HG03045 (cell line): Measurements from ENCODE around the gene BCL3.
A peak's percentile ranks its signal among the peaks of the same experiment; 100 is the strongest.
"Not testable (repeated sequence)": the region's sequence is repeated elsewhere in the genome, so short reads cannot be mapped to it uniquely, and the experiment has no call there.

ENCODE experiments used
- ATAC-seq: cut with Tn5 transposase; IDR thresholded peaks from one replicate; pipeline ENCODE4 v1.9.1; 2021; ENCODE audit warnings: mild to moderate bottlenecking, moderate library complexity; ENCODE audit not compliant: unreplicated experiment

The BCL3 gene

DNA sequence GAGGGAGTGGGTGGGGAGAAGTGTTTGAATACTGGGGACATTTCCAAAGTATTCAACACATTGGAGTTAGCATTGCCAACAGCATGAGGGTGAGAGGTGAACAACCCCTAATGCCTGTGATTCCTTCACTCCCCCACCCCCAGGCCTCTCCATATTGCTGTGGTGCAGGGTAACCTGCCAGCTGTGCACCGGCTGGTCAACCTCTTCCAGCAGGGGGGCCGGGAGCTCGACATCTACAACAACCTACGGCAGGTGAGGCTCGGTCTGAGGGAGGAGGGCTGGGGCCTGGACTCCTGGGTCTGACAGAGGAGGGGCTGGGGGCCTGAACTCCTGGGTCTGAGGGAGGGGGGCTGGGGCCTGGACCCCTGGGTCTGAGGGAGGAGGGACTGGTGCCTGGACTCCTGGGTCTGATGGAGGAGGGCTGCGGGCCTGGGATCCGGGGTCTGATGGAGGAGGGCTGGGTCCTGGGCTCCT, 7.6 kb downstream of the BCL3 start:
- ATAC-seq = no peak

DNA sequence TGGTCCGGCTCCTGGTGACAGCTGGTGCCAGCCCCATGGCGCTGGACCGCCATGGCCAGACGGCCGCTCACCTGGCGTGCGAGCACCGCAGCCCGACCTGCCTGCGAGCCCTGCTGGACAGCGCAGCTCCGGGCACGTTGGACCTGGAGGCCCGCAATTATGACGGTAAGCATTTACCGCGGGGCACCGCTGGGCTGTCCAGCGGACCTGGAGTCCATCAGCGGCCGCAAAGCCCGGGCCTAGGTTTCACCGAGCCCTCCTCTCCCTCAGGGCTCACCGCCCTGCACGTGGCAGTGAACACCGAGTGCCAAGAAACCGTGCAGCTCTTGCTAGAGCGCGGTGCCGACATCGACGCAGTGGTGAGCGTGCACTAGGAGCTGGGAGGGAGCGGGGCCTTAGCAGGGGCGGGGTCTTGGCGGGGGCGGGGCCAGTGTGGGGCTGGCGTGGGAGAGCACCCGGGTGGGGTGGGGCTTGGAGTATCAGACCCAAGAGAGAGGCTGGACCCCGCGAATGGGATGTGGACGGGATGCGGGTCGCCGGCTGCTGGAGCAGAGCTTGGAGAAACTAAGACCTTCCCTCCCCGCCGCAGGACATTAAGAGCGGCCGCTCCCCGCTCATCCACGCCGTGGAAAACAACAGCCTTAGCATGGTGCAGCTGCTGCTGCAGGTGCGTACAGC, 8.7 kb downstream of the BCL3 start:
- ATAC-seq = no peak

DNA sequence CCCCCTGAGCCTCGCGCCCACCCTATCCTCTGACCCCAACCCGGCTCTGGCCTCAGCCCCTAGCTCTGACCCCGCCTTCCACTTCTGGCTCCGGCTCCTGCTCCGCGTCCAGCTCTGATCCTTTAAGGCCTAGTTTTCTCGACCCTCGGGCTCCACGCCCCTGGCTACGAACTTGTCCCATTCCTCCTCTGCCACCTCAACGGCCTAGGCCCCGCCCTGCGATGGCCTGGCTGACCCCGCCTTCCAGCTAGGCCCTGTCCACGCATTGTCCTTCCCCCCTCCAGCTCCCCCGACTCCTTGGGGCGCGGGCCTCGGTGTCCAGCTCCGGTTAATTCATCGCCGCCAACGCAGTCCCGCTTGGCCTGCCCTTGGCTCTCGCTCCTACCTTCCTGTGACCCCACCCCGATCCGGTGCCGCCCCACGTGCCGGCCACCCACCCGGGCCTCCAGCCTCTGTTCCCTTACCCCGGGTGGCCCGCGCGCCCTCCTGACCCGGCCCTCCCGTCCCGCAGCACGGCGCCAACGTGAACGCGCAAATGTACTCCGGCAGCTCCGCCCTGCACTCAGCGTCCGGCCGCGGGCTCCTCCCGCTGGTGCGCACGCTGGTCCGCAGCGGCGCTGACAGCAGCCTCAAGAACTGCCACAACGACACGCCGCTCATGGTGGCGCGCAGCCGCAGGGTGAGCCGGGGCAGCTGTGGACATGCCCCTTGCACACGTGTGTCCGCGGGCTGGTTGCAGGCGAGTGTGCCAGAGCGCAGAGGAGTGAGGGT, 9.4 kb downstream of the BCL3 start:
- no peak for ATAC-seq

DNA sequence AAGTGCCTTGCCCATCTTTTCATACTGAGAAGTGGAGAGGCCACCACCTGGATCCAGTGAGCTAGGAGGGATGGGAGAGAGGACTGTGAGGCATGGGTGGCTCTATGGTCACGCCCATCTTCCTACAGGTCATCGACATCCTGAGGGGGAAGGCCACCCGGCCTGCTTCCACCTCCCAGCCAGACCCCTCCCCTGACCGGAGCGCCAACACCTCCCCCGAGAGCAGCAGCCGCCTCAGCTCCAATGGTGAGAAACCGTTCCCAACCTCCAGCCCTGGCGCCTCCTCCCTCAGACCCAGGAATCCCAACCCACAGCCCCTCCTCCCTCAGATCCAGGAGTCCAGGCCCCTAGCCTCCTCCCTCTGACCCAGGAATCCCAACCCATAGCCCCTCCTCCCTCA, 10.1 kb downstream of the BCL3 start:
- ATAC-seq = no peak

DNA sequence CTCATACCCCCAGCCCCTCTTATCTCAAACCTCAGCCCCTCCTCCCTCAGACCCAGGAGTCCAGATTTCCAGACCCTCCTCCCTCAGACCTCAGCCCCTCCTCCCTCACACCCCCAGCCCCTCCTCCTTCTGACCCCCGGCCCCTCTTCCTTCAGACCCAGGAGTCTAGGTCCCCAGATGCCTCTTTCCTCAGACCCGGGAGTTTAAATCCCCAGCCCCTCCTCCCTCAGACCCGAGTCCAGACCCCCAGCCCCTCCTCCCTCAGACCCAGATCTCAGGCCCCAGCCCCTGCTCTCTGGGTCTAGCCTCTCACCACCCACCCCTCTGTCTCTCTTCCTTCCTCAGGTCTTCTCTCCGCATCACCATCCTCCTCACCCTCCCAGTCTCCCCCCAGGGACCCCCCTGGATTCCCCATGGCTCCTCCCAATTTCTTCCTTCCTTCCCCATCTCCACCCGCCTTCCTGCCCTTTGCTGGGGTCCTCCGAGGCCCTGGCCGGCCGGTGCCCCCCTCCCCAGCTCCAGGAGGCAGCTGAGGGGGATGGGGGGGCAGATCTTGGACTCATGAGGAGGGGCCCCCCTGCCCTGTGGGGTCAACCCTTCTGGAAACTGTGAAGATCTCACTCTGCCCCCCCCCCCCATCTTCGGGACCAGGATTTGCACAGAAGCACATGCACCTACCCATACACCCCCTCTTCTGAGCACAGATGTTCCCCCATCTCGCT, 10.7 kb downstream of the BCL3 start:
- no peak for ATAC-seq

DNA sequence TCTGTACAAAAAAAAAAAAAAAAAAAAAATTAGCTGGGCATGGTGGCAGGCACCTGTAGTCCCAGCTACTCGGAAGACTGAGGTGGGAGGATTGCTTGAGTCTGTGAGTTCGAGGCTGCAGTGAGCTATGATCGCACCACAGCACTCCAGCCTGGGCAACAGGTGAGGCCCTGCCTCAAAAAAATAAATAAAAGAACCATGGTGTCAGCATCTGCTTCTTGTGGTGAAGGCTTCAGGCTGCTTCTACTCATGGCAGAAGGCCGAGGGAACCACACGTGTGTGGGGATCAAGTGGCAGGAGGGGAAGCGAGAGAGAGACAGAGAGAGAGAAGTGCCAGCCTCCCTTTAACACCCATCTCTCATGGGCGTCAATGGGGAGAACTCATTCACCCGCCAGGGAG, 13.5 kb downstream of the BCL3 start:
- no peak for ATAC-seq

DNA sequence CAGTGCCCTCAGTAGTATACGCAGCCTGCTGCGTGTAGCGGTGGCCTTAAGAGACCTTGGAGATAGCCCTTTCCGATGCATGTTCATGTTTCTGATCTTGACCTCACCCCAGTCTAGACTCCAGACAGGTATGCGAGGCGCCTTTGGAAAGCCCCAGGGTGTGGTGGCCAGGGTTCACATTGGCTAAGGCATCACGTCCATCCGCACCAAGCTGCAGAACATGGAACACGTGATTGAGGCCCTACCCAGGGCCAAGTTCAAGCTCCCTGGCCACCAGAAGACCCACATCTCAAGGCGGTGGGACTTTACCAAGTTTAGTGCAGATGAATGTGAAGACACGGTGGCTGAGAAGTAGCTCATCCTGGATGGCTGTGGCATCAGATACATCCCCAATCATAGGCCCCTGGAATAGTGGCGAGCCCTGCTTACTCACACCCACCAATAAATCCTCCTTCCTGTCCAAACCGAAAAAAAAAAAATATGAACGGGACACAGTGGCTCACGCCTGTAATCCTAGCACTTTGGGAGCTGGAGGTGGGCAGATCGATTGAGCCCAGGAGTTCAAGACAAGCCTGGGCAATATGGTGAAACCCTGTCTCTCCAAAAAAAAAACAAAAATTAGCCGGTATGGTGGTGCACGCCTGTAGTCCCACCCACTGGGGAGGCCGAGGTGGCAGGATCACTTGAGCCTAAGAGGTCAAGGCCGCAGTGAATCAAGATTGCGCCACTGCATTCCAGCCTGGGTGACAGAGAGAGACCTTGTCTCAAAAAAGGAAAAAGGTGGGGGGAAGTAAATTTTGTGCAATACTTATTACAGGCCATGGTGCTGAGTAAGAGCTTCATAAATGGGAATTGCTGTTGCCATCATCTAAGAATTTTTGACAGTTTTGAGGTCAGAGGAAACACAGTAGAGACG, 16.8 kb downstream of the BCL3 start:
- ATAC-seq = no peak

DNA sequence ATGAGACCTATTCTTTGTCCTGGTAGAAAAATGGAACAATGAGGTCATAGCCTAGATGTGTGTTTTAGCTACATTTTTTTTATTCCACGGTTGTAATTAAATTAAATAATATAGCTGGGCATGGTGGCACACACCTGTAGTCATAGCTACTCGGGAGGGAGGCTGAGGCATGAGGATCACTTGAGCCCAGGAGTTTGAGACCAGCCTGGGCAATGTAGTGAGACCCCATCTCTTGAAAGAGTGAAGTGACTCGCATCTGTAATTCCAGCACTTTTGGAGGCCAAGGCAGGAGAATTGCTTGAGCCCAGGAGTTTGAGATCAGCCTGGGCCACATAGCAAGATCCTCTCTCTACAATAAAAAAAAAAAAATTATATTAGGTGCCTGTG, 17.4 kb downstream of the BCL3 start:
- no peak for ATAC-seq

DNA sequence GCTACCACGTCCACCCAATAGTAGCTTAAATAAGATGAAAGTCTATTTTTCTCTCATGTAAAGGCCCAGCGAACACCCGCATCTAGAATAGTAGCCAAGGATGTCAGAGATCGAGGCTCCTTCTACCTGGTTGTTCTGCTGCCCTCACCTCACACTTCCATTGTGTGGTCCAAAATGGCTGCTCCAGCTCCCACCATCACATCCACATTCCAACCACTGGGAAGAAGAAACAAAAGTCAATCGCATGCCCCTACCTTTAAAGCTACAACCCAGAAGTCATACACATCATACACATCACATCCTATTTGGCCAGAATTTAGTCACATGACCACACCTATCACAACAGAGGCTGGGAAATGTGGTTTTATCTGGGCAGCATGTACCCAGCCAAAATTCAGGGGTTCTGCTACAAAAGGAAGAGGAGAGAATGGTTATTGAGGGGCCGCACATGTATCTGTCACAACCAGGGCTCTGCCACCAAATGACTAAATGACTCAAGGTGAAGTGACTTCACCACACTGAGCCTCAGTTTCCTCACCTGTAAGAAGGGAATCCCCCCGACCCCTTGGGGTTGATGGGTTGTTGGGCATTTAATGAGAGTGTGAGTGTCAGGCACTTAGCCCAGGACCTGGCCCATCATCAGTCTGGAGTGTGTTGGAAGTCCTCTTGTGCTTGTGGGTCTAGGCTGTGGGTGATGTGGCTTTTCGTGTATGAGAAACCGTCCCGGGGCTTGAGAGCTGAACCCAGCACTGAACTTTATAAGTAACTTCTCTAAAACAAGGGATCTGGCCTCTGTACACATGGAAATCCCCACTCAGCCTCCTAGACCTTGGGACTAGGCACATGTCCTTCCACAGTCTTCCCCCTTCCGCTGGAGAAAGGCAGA, 19.0 kb downstream of the BCL3 start:
- ATAC-seq = no peak

DNA sequence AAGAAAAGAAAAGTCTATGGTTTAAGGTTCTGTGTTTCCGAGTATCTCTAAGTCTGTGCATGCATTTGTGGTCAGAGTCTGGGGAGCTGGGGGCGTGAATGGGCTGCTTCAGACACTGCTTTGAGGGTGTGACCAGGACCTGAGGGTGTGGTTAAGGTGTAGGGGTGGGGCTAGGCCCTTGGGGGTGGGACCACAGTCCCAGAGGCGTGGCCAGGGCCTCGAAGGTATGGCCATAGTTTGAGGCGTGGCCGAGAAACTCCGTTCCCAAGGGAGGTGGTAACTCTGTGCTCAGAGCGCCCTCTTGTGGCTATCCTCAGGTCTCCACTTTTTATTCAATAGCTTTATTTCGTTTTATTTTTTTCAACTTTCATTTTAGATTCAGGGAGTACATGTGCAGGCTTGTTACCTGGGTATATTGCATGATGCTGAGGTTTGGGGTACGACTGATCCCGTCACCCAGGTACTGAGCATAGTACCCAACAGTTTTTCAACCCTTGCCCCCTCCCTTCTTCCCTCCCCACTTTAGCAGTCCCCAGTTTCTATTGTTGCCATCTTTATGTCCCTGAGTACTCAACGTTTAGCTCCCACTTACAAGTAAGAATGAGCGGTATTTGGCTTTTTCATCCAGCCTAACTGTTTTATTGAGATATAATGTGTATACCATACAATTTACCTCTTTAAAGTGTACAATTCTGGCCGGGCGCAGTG, 22.2 kb downstream of the BCL3 start:
- ATAC-seq = peak; percentile 90

DNA sequence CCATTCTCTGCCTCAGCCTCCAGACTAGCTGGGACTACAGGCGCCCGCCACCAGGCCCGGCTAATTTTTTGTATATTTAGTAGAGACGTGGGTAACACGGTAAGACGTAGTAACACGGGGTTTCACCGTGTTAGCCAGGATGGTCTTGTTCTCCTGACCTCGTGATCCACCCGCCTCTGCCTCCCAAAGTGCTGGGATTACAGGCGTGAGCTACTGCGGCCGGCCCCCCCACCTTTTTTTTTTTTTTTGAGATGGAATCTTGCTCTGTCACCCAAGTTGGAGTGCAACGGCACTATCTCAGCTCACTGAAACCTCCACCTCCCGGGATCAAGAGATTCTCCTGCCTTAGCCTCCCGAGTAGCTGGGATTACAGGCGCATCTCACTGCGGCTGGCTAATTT, 23.6 kb downstream of the BCL3 start:
- not testable (repeated sequence) for ATAC-seq

DNA sequence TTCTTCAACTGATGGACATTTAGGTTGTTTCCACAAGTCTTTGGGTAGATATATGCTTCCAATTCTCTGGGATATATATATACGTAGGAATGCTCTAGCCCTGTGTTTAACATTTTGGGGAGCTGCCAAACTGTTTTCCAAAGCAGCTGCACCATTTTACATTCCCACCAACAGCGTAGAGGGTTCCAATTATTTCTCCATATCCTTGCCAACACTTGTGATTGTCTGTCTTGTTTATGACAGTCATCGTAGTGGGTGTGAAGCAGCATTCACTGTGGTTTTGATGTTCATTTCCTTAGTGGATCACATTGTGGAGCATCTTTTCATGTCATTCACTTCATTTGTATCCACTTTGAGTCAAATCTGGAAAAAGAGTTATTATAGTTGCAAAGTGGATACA, 24.5 kb downstream of the BCL3 start:
- no peak for ATAC-seq

DNA sequence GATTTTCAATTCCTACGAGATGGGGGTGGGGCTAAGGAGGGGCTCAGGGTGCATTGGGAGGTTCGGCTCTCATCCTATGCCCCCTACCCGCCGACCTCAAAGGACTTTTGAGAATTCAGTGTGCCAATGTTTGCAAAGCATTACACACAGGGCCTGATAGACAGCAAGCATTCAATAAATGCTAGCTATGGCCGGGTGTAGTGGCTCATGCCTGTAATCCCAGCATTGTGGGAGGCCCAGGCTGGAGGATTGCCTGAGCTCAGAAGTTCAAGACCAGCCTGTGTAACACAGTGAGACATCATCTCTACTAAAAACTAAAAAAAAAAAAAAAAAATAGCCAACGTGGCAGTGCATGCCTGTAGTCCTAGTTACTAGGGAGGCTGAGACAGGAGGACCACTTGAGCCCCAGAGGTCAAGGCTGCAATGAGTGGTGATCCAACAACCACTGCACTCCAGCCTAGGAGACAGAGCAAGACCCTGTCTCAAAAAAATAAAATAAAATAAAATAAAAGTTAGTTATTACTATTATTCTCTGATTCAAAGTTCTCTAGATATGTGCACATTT, 27.2 kb downstream of the BCL3 start:
- no peak for ATAC-seq

DNA sequence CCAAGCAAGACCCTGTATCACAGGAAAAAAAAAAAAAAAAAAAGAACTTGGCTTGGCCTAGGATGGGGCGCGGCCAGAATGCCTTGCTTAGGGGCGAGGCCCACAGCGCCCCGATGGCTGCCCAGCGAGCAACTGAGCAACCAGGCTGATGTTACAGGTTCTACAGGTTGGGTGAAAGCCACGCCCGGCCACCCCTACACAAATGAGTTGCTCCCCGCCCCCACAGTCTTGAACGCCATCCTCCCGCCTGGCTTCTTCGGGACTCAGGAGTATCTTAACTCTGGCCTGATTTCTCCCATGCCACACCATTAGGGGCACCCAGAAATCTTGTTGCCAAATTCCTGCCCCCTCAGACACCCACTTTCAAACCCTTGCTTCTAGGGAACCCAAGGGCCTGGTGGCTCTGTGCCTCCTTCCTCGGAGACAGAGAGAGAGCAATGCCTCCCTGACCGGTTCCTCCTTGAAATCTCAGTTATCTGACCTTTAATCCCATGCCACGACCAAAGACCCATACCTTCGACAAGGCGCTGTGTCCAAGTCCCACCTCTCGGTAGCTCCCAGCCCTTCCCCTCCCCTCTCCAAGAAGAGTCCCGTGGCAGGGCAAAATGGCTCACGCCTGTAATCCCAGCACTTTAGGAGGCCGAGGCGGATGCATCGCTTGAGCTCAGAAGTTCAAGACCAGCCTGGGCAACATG, 28.0 kb downstream of the BCL3 start:
- no peak for ATAC-seq

DNA sequence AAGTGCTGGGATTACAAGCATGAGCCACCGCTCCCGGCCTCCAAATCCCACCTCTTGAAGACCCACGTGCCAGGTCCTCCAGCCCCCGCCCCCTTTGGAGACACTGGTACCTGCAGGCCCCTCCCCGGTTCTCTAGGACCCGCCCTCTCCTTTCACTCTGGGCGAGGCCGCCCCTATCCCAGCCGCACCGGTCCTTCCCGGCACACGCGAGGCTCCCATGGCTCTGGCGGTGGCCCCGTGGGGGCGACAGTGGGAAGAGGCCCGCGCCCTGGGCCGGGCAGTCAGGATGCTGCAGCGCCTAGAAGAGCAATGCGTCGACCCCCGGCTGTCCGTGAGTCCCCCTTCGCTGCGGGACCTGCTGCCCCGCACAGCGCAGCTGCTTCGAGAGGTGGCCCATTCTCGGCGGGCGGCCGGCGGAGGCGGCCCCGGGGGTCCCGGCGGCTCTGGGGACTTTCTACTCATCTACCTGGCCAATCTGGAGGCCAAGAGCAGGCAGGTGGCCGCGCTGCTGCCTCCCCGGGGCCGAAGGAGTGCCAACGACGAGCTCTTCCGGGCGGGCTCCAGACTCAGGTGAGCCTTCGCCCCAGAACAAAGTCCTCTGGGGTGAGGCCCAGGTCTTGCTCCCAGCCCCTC, 29.3 kb downstream of the BCL3 start, which contains the start of gene CBLC:
TSS of gene CBLC (plus strand) at position 176 of the 633 bp plus-strand sequence. CDS start at position 218, 42 bp downstream.
- ATAC-seq = no peak

DNA sequence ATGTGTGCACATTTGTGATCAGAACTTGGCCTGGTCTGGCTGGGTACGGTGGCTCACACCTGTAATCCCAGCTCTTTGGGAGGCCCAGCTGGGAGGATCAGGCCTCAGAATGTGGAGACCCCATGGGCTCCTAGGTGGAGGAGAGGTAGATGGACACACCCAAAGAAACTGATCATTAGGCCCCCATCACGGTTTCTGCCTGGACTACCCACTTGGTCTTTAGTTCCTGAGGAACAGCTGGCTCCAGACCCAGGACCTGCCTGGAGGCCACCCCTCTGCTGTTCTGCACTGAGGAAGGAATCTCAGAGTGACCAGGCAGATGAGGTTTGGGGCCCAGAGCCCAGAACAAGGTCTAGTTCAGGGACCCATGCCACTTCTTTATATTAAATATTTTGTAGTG, 30.6 kb downstream of the BCL3 start:
- no peak for ATAC-seq

DNA sequence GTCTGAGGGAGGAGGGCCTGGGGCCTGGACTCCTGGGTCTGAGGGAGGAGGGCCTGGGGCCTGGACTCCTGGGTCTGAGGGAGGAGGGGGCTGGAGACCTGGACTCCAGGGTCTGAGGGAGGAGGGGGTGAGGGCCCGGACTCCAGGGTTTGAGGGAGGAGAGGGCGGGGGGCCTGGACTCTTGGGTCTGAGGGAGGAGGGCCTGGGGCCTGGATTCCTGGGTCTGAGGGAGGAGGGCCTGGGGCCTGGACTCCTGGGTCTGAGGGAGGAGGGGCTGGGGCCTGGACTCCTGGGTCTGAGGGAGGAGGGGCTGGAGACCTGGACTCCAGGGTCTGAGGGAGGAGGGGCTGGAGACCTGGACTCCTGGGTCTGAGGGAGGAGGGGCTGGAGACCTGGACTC, 33.2 kb downstream of the BCL3 start:
- ATAC-seq = not testable (repeated sequence)

DNA sequence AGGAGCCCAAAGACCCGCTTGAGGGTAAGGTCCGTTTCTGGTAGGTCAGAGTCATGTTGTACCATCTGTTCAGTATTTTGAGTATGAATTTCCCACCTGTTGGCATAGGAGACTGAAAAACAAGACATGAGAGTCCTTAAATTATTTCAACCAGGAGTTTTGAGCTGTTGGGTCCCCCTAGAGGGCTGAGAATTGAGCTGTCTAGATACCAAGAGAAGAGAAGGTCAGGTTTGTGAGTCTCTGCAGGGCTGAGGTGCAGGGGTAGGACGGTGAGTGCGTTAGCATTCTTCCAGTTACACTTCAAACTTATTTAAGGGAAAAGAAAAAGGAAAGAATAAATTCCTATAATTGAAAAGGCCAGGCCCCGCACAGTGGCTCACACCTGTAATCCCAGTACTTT, 34.2 kb downstream of the BCL3 start:
- ATAC-seq = no peak
